K562 (cell line): ENCODE data around the gene CSAD. TPM values are rescaled to one million over a fixed set of nuclear protein-coding genes. Genes with fewer than 3 reads are reported as not detected.

Experiments
- BHLHE40 ChIP-seq: IDR thresholded peaks from 2 replicates; pipeline ENCODE4 v1.6.1; 2011; ENCODE audit warnings: low read length, improper control_type of control experiment
- DPF2 ChIP-seq: fragments of 450-650 bp; IDR thresholded peaks from 2 replicates; pipeline ENCODE4 v1.6.1; 2016
- FUS ChIP-seq: fragments of 200-400 bp; formaldehyde crosslinking; optimal IDR thresholded peaks from 2 replicates; pipeline ENCODE3; 2017; ENCODE audit warnings: low read depth, low read length
- NR3C1 ChIP-seq: sonication (generic); formaldehyde crosslinking; IDR thresholded peaks from 2 replicates; pipeline ENCODE4 v1.8.1; 2022; ENCODE audit warnings: missing genetic modification reagents
- PHB ChIP-seq: fragments of 250-450 bp; sonication (Bioruptor Pico); IDR thresholded peaks from 2 replicates; pipeline ENCODE4 v1.5.0; 2021
- POLR2G ChIP-seq: fragments of 200-400 bp; formaldehyde crosslinking; IDR thresholded peaks from 2 replicates; pipeline ENCODE4 v1.6.1; 2017; ENCODE audit warnings: low read depth, mild to moderate bottlenecking, antibody characterized with exemption, low read length, moderate library complexity
- SIN3B ChIP-seq: fragments of 450-650 bp; IDR thresholded peaks from 2 replicates; pipeline ENCODE4 v1.6.1; 2017; ENCODE audit warnings: low read depth, mild to moderate bottlenecking, moderate library complexity
- SRSF3 ChIP-seq: fragments of 200-400 bp; formaldehyde crosslinking; IDR thresholded peaks from 2 replicates; pipeline ENCODE4 v1.6.1; 2016; ENCODE audit warnings: mild to moderate bottlenecking, low read length, moderate library complexity; ENCODE audit not compliant: insufficient read depth
- YY1 ChIP-seq, 3 experiments: IDR thresholded peaks; 2 replicates each; pipeline ENCODE4 v1.6.1; 2011; ENCODE audit warnings: low read length in 2 of 3, mild to moderate bottlenecking in 2 of 3, moderate library complexity in 2 of 3, borderline replicate concordance in 1 of 3, control low read depth in 1 of 3, low read depth in 1 of 3; ENCODE audit not compliant: insufficient read depth in 3 of 3, insufficient replicate concordance in 2 of 3, control insufficient read depth in 1 of 3, insufficient read length in 1 of 3; ENCODE audit errors: extremely low read depth in 1 of 3
- ZBTB1 ChIP-seq: sonication (generic); formaldehyde crosslinking; IDR thresholded peaks from 2 replicates; pipeline ENCODE4 v1.8.1; 2023; ENCODE audit warnings: missing genetic modification reagents, low read depth, mild to moderate bottlenecking, borderline replicate concordance
- ZFP1 ChIP-seq: fragments of 450-650 bp; formaldehyde crosslinking; IDR thresholded peaks from 2 replicates; pipeline ENCODE4 v1.4.0; 2020; ENCODE audit warnings: mild to moderate bottlenecking, mixed read lengths
- ZNF134 ChIP-seq: fragments of 250-450 bp; sonication (Bioruptor Pico); conservative IDR thresholded peaks from 2 replicates; pipeline ENCODE4 v1.4.0; 2020
- ZNF561 ChIP-seq: fragments of 450-650 bp; formaldehyde crosslinking; conservative IDR thresholded peaks from 2 replicates; pipeline ENCODE4 v1.4.0; 2020; ENCODE audit warnings: mild to moderate bottlenecking, moderate library complexity
- ZNF583 ChIP-seq: fragments of 250-450 bp; sonication (Bioruptor Pico); IDR thresholded peaks from 2 replicates; pipeline ENCODE4 v1.4.0; 2020
- polyA plus RNA-seq, 8 experiments: library from polyadenylated mRNA; depleted of rRNA in 4 of 8; stranded (reverse) in 5 of 8; unstranded in 3 of 8; fragments of >200 nt; fragmentation: Nextera tagmentation in 2 of 8; fragmentation: Illumina TruSeq in 1 of 8; extraction: Ambion mirVana in 2 of 8; extraction: Trizol in 1 of 8; gene quantifications; 2 replicates each; pipeline versions ENCODE4 v1.2.1 to v1.2.3, GENCODE V29; 2011 to 2014; ENCODE audit warnings: inconsistent platforms in 1 of 8, missing spikeins in 1 of 8
- total RNA-seq, 7 experiments: library from RNA; depleted of rRNA in 6 of 7; stranded (reverse); fragments of >200 nt in 6 of 7; fragmentation: Illumina TruSeq in 2 of 7; extraction: Trizol in 2 of 7; gene quantifications; 2 replicates each; pipeline versions ENCODE4 v1.2.1 to v1.2.3, GENCODE V29; 2011 to 2021; ENCODE audit warnings: low replicate concordance in 1 of 7
- TF ChIP-seq, protein P1 (sequence below): fragments of 250-450 bp; sonication (Bioruptor Pico); IDR thresholded peaks from 2 replicates; pipeline ENCODE4 v1.5.0; 2020; ENCODE audit warnings: mild to moderate bottlenecking, borderline replicate concordance
- TF ChIP-seq, protein P2 (sequence below): fragments of 450-650 bp; IDR thresholded peaks from 2 replicates; pipeline ENCODE4 v1.6.1; 2016; ENCODE audit warnings: low read depth
- TF ChIP-seq, protein P3 (sequence below): fragments of 450-650 bp; IDR thresholded peaks from 2 replicates; pipeline ENCODE4 v1.6.1; 2018; ENCODE audit warnings: mild to moderate bottlenecking, low read depth; ENCODE audit not compliant: partially characterized antibody

CSAD gene
- total and polyA plus RNA-seq, 9 of the 15 experiments (the other 6 are each of a cell fraction or from before 2014, with no cell fraction given): 1.8 to 19.6 (median 8.1) TPM

DNA sequence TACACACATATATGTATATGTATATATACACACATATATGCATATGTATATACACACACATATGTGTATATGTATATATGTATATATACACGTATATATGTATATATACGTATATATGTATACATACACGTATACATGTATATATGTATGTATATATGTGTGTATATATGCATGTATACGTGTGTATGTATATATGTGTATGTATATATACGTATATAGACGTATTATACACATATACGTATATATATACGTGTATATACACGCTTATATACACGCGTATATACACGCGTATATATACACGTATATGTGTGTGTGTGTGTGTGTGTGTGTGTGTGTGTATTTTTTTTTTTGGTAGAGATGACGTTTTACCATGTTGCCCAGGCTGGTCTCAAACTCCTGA, 33.1 kb downstream of the CSAD start (continued):
- TF ChIP-seq, protein P1, sequence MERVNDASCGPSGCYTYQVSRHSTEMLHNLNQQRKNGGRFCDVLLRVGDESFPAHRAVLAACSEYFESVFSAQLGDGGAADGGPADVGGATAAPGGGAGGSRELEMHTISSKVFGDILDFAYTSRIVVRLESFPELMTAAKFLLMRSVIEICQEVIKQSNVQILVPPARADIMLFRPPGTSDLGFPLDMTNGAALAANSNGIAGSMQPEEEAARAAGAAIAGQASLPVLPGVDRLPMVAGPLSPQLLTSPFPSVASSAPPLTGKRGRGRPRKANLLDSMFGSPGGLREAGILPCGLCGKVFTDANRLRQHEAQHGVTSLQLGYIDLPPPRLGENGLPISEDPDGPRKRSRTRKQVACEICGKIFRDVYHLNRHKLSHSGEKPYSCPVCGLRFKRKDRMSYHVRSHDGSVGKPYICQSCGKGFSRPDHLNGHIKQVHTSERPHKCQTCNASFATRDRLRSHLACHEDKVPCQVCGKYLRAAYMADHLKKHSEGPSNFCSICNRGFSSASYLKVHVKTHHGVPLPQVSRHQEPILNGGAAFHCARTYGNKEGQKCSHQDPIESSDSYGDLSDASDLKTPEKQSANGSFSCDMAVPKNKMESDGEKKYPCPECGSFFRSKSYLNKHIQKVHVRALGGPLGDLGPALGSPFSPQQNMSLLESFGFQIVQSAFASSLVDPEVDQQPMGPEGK (CRISPR knock-in tag): peak; percentile 75; the same call in 1 of the 2 replicates
- no peak for TF ChIP-seq BHLHE40
- TF ChIP-seq ZNF583 (CRISPR knock-in tag): peak; percentile 75; the same call in 1 of the 2 replicates
- no peak for TF ChIP-seq PHB (CRISPR knock-in tag)
- TF ChIP-seq, protein P2, sequence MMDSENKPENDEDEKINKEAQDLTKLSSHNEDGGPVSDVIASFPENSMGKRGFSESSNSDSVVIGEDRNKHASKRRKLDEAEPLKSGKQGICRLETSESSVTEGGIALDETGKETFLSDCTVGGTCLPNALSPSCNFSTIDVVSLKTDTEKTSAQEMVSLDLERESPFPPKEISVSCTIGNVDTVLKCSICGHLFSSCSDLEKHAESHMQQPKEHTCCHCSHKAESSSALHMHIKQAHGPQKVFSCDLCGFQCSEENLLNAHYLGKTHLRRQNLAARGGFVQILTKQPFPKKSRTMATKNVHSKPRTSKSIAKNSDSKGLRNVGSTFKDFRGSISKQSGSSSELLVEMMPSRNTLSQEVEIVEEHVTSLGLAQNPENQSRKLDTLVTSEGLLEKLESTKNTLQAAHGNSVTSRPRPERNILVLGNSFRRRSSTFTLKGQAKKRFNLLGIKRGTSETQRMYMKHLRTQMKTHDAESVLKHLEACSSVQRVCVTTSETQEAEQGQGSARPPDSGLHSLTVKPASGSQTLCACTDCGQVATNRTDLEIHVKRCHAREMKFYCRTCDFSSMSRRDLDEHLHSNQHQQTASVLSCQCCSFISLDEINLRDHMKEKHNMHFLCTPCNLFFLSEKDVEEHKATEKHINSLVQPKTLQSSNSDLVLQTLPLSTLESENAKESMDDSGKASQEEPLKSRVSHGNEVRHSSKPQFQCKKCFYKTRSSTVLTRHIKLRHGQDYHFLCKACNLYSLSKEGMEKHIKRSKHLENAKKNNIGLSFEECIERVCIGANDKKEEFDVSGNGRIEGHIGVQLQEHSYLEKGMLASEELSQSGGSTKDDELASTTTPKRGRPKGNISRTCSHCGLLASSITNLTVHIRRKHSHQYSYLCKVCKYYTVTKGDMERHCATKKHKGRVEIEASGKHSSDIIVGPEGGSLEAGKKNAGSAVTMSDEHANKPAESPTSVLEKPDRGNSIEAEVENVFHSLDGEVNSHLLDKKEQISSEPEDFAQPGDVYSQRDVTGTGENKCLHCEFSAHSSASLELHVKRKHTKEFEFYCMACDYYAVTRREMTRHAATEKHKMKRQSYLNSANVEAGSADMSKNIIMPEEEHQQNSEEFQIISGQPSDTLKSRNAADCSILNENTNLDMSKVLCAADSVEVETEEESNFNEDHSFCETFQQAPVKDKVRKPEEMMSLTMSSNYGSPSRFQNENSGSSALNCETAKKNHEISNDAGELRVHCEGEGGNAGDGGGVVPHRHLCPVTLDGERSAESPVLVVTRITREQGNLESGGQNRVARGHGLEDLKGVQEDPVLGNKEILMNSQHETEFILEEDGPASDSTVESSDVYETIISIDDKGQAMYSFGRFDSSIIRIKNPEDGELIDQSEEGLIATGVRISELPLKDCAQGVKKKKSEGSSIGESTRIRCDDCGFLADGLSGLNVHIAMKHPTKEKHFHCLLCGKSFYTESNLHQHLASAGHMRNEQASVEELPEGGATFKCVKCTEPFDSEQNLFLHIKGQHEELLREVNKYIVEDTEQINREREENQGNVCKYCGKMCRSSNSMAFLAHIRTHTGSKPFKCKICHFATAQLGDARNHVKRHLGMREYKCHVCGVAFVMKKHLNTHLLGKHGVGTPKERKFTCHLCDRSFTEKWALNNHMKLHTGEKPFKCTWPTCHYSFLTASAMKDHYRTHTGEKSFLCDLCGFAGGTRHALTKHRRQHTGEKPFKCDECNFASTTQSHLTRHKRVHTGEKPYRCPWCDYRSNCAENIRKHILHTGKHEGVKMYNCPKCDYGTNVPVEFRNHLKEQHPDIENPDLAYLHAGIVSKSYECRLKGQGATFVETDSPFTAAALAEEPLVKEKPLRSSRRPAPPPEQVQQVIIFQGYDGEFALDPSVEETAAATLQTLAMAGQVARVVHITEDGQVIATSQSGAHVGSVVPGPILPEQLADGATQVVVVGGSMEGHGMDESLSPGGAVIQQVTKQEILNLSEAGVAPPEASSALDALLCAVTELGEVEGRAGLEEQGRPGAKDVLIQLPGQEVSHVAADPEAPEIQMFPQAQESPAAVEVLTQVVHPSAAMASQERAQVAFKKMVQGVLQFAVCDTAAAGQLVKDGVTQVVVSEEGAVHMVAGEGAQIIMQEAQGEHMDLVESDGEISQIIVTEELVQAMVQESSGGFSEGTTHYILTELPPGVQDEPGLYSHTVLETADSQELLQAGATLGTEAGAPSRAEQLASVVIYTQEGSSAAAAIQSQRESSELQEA: no peak
- no peak for TF ChIP-seq ZBTB1 (CRISPR knock-in tag)
- TF ChIP-seq YY1 (IDR thresholded peaks at IDR 0.05; ENCODE audit: borderline replicate concordance in 1 of 3, control insufficient read depth in 1 of 3, extremely low read depth in 1 of 3, insufficient read depth in 3 of 3, insufficient read length in 1 of 3, insufficient replicate concordance in 2 of 3, low read depth in 1 of 3, low read length in 2 of 3): no peak
- no peak for TF ChIP-seq FUS
- no peak for TF ChIP-seq NR3C1
- TF ChIP-seq ZNF134: no peak
- no peak for TF ChIP-seq POLR2G
- no peak for TF ChIP-seq SIN3B
- TF ChIP-seq ZNF561 (CRISPR knock-in tag): no peak
- no peak for TF ChIP-seq DPF2
- TF ChIP-seq, protein P3, sequence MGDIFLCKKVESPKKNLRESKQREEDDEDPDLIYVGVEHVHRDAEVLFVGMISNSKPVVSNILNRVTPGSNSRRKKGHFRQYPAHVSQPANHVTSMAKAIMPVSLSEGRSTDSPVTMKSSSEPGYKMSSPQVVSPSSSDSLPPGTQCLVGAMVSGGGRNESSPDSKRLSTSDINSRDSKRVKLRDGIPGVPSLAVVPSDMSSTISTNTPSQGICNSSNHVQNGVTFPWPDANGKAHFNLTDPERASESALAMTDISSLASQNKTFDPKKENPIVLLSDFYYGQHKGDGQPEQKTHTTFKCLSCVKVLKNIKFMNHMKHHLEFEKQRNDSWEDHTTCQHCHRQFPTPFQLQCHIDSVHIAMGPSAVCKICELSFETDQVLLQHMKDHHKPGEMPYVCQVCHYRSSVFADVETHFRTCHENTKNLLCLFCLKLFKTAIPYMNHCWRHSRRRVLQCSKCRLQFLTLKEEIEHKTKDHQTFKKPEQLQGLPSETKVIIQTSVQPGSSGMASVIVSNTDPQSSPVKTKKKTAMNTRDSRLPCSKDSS: no peak
- 0 out of 2 replicates have a peak, but pooled peaks have one; percentile 42 for TF ChIP-seq ZFP1 (CRISPR knock-in tag)
- no peak for TF ChIP-seq SRSF3
